H9 (cell line): ENCODE data around the gene ADCY4. TPM values are rescaled to one million over a fixed set of nuclear protein-coding genes. Genes with fewer than 3 reads are reported as not detected.

ENCODE experiments used
- DNase-seq: peaks from one replicate; pipeline ENCODE4 v3.0.0-alpha.2; 2017
- H2AFZ ChIP-seq: one replicate; pipeline ENCODE4 v1.6.1; 2013; ENCODE audit warnings: mild to moderate bottlenecking, low read length, control low read depth, moderate library complexity
- H2AK5ac ChIP-seq: 2 replicates; pipeline ENCODE4 v1.6.1; 2013; ENCODE audit warnings: low read length, control low read depth, mixed read lengths; ENCODE audit not compliant: insufficient read length
- H2BK120ac ChIP-seq: one replicate; pipeline ENCODE4 v1.6.1; 2013; ENCODE audit warnings: low read depth, mild to moderate bottlenecking, low read length, control low read depth, inconsistent platforms; ENCODE audit not compliant: poor library complexity, severe bottlenecking
- H2BK12ac ChIP-seq: 2 replicates; pipeline ENCODE4 v1.6.1; 2013; ENCODE audit warnings: low read length, control low read depth, mixed read lengths, low read depth; ENCODE audit not compliant: insufficient read length
- H2BK15ac ChIP-seq: 2 replicates; pipeline ENCODE4 v1.6.1; 2013; ENCODE audit warnings: low read depth, low read length, control low read depth
- H2BK20ac ChIP-seq: one replicate; pipeline ENCODE4 v1.6.1; 2013; ENCODE audit warnings: low read depth, mild to moderate bottlenecking, low read length, control low read depth, inconsistent platforms; ENCODE audit not compliant: poor library complexity, severe bottlenecking
- H2BK5ac ChIP-seq: 2 replicates; pipeline ENCODE4 v1.6.1; 2013; ENCODE audit warnings: low read length, control low read depth, mixed read lengths; ENCODE audit not compliant: insufficient read length
- H3K14ac ChIP-seq: 2 replicates; pipeline ENCODE4 v1.6.1; 2013; ENCODE audit warnings: low read length, control low read depth; ENCODE audit not compliant: insufficient read depth
- H3K18ac ChIP-seq: 2 replicates; pipeline ENCODE4 v1.6.1; 2013; ENCODE audit warnings: low read depth, mild to moderate bottlenecking, mixed read lengths, low read length, control low read depth; ENCODE audit not compliant: insufficient read length
- H3K23ac ChIP-seq: 2 replicates; pipeline ENCODE4 v1.6.1; 2013; ENCODE audit warnings: low read length, control low read depth, mixed read lengths, low read depth; ENCODE audit not compliant: insufficient read length
- H3K23me2 ChIP-seq: 2 replicates; pipeline ENCODE4 v1.6.1; 2013; ENCODE audit warnings: low read depth, mild to moderate bottlenecking, mixed read lengths, low read length, control low read depth; ENCODE audit not compliant: insufficient read length, poor library complexity, severe bottlenecking
- H3K27ac ChIP-seq: 2 replicates; pipeline ENCODE4 v1.5.1; 2013; ENCODE audit warnings: low read length, control low read depth, mixed read lengths, low read depth; ENCODE audit not compliant: insufficient read length
- H3K27me3 ChIP-seq: 2 replicates; pipeline ENCODE4 v1.6.1; 2013; ENCODE audit warnings: low read length, control low read depth, inconsistent platforms; ENCODE audit not compliant: insufficient read depth
- H3K4ac ChIP-seq: 2 replicates; pipeline ENCODE4 v1.6.1; 2013; ENCODE audit warnings: low read depth, mild to moderate bottlenecking, control low read depth, inconsistent platforms, low read length, moderate library complexity
- H3K4me1 ChIP-seq: 2 replicates; pipeline ENCODE4 v1.6.1; 2013; ENCODE audit warnings: low read length, control low read depth, inconsistent platforms; ENCODE audit not compliant: insufficient read depth
- H3K4me2 ChIP-seq: 2 replicates; pipeline ENCODE4 v1.6.1; 2013; ENCODE audit warnings: low read length, control low read depth, mixed read lengths; ENCODE audit not compliant: insufficient read length, insufficient read depth
- H3K56ac ChIP-seq: 2 replicates; pipeline ENCODE4 v1.6.1; 2013; ENCODE audit warnings: low read depth, mild to moderate bottlenecking, mixed read lengths, low read length, control low read depth; ENCODE audit not compliant: insufficient read length
- H3K79me1 ChIP-seq: 2 replicates; pipeline ENCODE4 v1.6.1; 2013; ENCODE audit warnings: low read depth, mild to moderate bottlenecking, moderate library complexity, low read length, control low read depth, inconsistent platforms; ENCODE audit not compliant: insufficient read depth, poor library complexity, severe bottlenecking
- H3K79me2 ChIP-seq: 2 replicates; pipeline ENCODE4 v1.6.1; 2013; ENCODE audit warnings: low read length, control low read depth, inconsistent platforms; ENCODE audit not compliant: insufficient read depth
- H3K9ac ChIP-seq: 2 replicates; pipeline ENCODE4 v1.6.1; 2013; ENCODE audit warnings: low read length, control low read depth, mixed read lengths; ENCODE audit not compliant: insufficient read length; ENCODE audit errors: extremely low read depth
- H3K9me3 ChIP-seq: one replicate; pipeline ENCODE4 v1.6.1; 2013; ENCODE audit warnings: low read depth, low read length, inconsistent platforms; ENCODE audit not compliant: control insufficient read depth
- H3T11ph ChIP-seq: one replicate; pipeline ENCODE4 v1.6.1; 2013; ENCODE audit warnings: mild to moderate bottlenecking, low read length, control low read depth, inconsistent platforms
- H4K20me1 ChIP-seq: one replicate; pipeline ENCODE4 v1.6.1; 2013; ENCODE audit not compliant: control insufficient read depth, insufficient read length, insufficient read depth
- H4K5ac ChIP-seq: 2 replicates; pipeline ENCODE4 v1.6.1; 2013; ENCODE audit warnings: low read depth, mild to moderate bottlenecking, mixed read lengths, low read length, control low read depth; ENCODE audit not compliant: insufficient read length
- H4K8ac ChIP-seq: replicated peaks from 2 replicates; pipeline ENCODE4 v1.6.1; 2013; ENCODE audit warnings: low read length, control low read depth, mixed read lengths, low read depth; ENCODE audit not compliant: insufficient read length
- H4K91ac ChIP-seq: 2 replicates; pipeline ENCODE4 v1.6.1; 2013; ENCODE audit warnings: low read depth, mild to moderate bottlenecking, moderate library complexity, mixed read lengths, low read length, control low read depth; ENCODE audit not compliant: insufficient read length
- H3K27ac Mint-ChIP-seq, 3 experiments: 2 replicates in 2 of 3; 3 replicates in 1 of 3; pipeline ENCODE4 v1.8.0; 2020 to 2021; ENCODE audit warnings: mixed read lengths in 3 of 3, mild to moderate bottlenecking in 1 of 3, moderate library complexity in 1 of 3
- H3K27me3 Mint-ChIP-seq: 2 replicates; pipeline ENCODE4 v1.8.0; 2021; ENCODE audit warnings: low read depth, mild to moderate bottlenecking, moderate library complexity, mixed read lengths
- H3K36me3 Mint-ChIP-seq, 3 experiments: 2 replicates in 2 of 3; 3 replicates in 1 of 3; pipeline ENCODE4 v1.8.0; 2020 to 2021; ENCODE audit warnings: low read depth in 3 of 3, mixed read lengths in 3 of 3; ENCODE audit not compliant: insufficient read depth in 1 of 3
- H3K4me1 Mint-ChIP-seq, 2 experiments: 2 replicates each; pipeline ENCODE4 v1.8.0; 2020; ENCODE audit warnings: mixed read lengths in 2 of 2
- H3K4me3 Mint-ChIP-seq, 2 experiments: 2 replicates in 1 of 2; 3 replicates in 1 of 2; pipeline ENCODE4 v1.8.0; 2020 to 2021; ENCODE audit warnings: mild to moderate bottlenecking in 2 of 2, mixed read lengths in 2 of 2, moderate library complexity in 1 of 2
- H3K9me3 Mint-ChIP-seq, 2 experiments: 2 replicates in 1 of 2; 3 replicates in 1 of 2; pipeline ENCODE4 v1.8.0; 2020; ENCODE audit warnings: mild to moderate bottlenecking in 2 of 2, mixed read lengths in 2 of 2, moderate library complexity in 1 of 2
- CTCF ChIP-seq: fragments of 200-600 bp; sonication (generic); conservative IDR thresholded peaks from 3 replicates; pipeline ENCODE4 v1.8.0; 2021; ENCODE audit warnings: antibody characterized with exemption, mild to moderate bottlenecking
- WGBS: extraction: QIAGEN DNeasy Blood & Tissue Kit; methylation state at CpG from one replicate; pipeline ENCODE4 v1.1.7; 2013; ENCODE audit warnings: missing lambda C conversion rate, low lambda C conversion rate, mixed read lengths; ENCODE audit not compliant: insufficient read length; ENCODE audit errors: extremely low coverage; 5-methylcytosine and 5-hydroxymethylcytosine counted together
- total RNA-seq: library from RNA; stranded (reverse); gene quantifications from 2 replicates; pipeline ENCODE4 v1.2.1, GENCODE V29; 2021

Gene ADCY4
- total RNA-seq, 1 experiment from 2014 or later = 0.09 TPM

- H3K9ac ChIP-seq = no peak overlapping the region
- H3K9me3 Mint-ChIP-seq = no peaks in the 10 kb centered on the region
- no peak overlapping the region for H3K14ac ChIP-seq
- no CpG with 5 or more reads among the region's 16 CpGs for WGBS
- H2BK15ac ChIP-seq = no peak overlapping the region
- H3K79me2 ChIP-seq = no peaks in the 10 kb centered on the region
- H3K27ac ChIP-seq = no peak overlapping the region
- H3K4me1 ChIP-seq = no peaks in the 10 kb centered on the region; the same call in 1 of the 2 replicates
- H3K79me1 ChIP-seq = no peaks in the 10 kb centered on the region
- H2BK12ac ChIP-seq = no peak overlapping the region
- H2BK120ac ChIP-seq = no peak overlapping the region
- H3K23ac ChIP-seq = no peak overlapping the region
- peak overlapping the region; percentile 69 for H3K4me2 ChIP-seq
- no peak for TF ChIP-seq CTCF
- peaks cover 0 to 3% (median 0%) of the 10 kb centered on the region in 3 experiments; a peak in 1 of 7 replicates for H3K36me3 Mint-ChIP-seq
- no peaks in the 10 kb centered on the region for H3K9me3 ChIP-seq
- no peak overlapping the region for H3K4ac ChIP-seq
- H2BK20ac ChIP-seq = no peak overlapping the region
- H3K27me3 ChIP-seq = no peaks in the 10 kb centered on the region; the same call in 1 of the 2 replicates
- H3K27me3 Mint-ChIP-seq = peaks cover 34% of the 10 kb centered on the region
- H2AK5ac ChIP-seq = no peak overlapping the region
- H3K23me2 ChIP-seq = peaks cover 19% of the 10 kb centered on the region
- peak overlapping the region; percentile 77 to 93 for H3K4me3 Mint-ChIP-seq
- no peak for DNase-seq
- H4K8ac ChIP-seq = no peak overlapping the region
- no peak overlapping the region for H2BK5ac ChIP-seq
- no peak overlapping the region for H4K5ac ChIP-seq
- H3K18ac ChIP-seq = no peak overlapping the region
- no peak overlapping the region for H3T11ph ChIP-seq
- H3K56ac ChIP-seq = no peak overlapping the region
- no peak overlapping the region for H2AFZ ChIP-seq
- H4K91ac ChIP-seq = no peak overlapping the region
- peaks cover 16 to 17% of the 10 kb centered on the region in 2 experiments for H3K4me1 Mint-ChIP-seq
- H3K27ac Mint-ChIP-seq = no peak overlapping the region; a peak in 1 of 7 replicates
- no peaks in the 10 kb centered on the region for H4K20me1 ChIP-seq
These were observed 31.5 kb upstream of the ADCY4 start for GRCh38 chr14:24366413-24366720.
